SK-N-SH (cell line): Measurements from ENCODE around the gene IQCK. TPM values are rescaled to one million over a fixed set of nuclear protein-coding genes. Genes with fewer than 3 reads are reported as not detected.

Experiments
- CTCF ChIA-PET: fragments of 300-600, 350-600 bp; formaldehyde crosslinking; extraction: SDS; loops from one replicate; lab custom pipeline; 2021; lab: Yijun Ruan, JAX
- POLR2A ChIA-PET: fragments of 350-600 bp; sonication (Branson Sonifier 250); formaldehyde crosslinking; extraction: SDS; loops from one replicate; lab custom pipeline; 2020; ENCODE audit warnings: antibody characterized with exemption, inconsistent platforms; lab: Yijun Ruan, JAX
- DNase-seq: peaks from one replicate; pipeline ENCODE4 v3.0.0; 2012
- H2AFZ ChIP-seq: fragments of 200-600 bp; sonication (generic); 2 replicates; pipeline ENCODE4 v1.8.1; 2016; ENCODE audit warnings: antibody characterized with exemption, mild to moderate bottlenecking, low read depth
- H3F3A ChIP-seq: fragments of 200-600 bp; sonication (generic); replicated peaks from 2 replicates; pipeline ENCODE3; 2016; ENCODE audit warnings: antibody characterized with exemption, mild to moderate bottlenecking; ENCODE audit not compliant: insufficient read depth
- H3K27ac ChIP-seq, 2 experiments: fragments of 200-500 bp in 1 of 2; fragments of 200-600 bp in 1 of 2; sonication (Bioruptor generic) in 1 of 2; sonication (generic), shearing (Covaris generic) in 1 of 2; 2 replicates each; pipeline versions ENCODE4 v1.5.1 to v1.6.1; 2014 to 2016; ENCODE audit warnings: low read depth in 2 of 2, inconsistent platforms in 1 of 2, low read length in 1 of 2, mild to moderate bottlenecking in 1 of 2, mixed read lengths in 1 of 2
- H3K27me3 ChIP-seq: fragments of 200-600 bp; sonication (generic), shearing (Covaris generic); 2 replicates; pipeline ENCODE4 v1.6.1; 2016; ENCODE audit warnings: mixed run types; ENCODE audit not compliant: insufficient read depth
- H3K36me3 ChIP-seq, 2 experiments: fragments of 200-500 bp in 1 of 2; fragments of 200-600 bp in 1 of 2; sonication (Bioruptor generic) in 1 of 2; sonication (generic) in 1 of 2; replicated peaks in 1 of 2; 2 replicates each; pipeline versions ENCODE3 to v1.5.1; 2014 to 2016; ENCODE audit warnings: low read length in 1 of 2, mild to moderate bottlenecking in 1 of 2; ENCODE audit not compliant: insufficient read depth in 2 of 2, control insufficient read depth in 1 of 2
- H3K4me1 ChIP-seq, 2 experiments: fragments of 200-500 bp in 1 of 2; fragments of 200-600 bp in 1 of 2; sonication (Bioruptor generic) in 1 of 2; sonication (generic), shearing (Covaris generic) in 1 of 2; 2 replicates each; pipeline versions ENCODE4 v1.5.1 to v1.6.1; 2014 to 2016; ENCODE audit warnings: low read depth in 1 of 2, low read length in 1 of 2, mixed run types in 1 of 2; ENCODE audit not compliant: insufficient read depth in 2 of 2, control insufficient read depth in 1 of 2
- H3K4me2 ChIP-seq: fragments of 200-600 bp; sonication (generic), shearing (Covaris generic); 2 replicates; pipeline ENCODE4 v1.6.1; 2017; ENCODE audit warnings: mixed run types
- H3K4me3 ChIP-seq, 2 experiments: fragments of 200-500 bp in 1 of 2; fragments of 200-600 bp in 1 of 2; sonication (Bioruptor generic) in 1 of 2; sonication (generic), shearing (Covaris generic) in 1 of 2; 2 replicates each; pipeline versions ENCODE4 v1.5.1 to v1.8.1; 2014 to 2016; ENCODE audit warnings: low read depth in 2 of 2, inconsistent platforms in 1 of 2, low read length in 1 of 2, mild to moderate bottlenecking in 1 of 2, mixed read lengths in 1 of 2, moderate library complexity in 1 of 2
- H3K79me2 ChIP-seq: fragments of 200-600 bp; sonication (generic); 2 replicates; pipeline ENCODE4 v1.8.1; 2017; ENCODE audit warnings: mild to moderate bottlenecking; ENCODE audit not compliant: insufficient read depth
- H3K9ac ChIP-seq: fragments of 200-600 bp; sonication (generic); 2 replicates; pipeline ENCODE4 v1.6.1; 2017; ENCODE audit warnings: mixed run types
- H3K9me2 ChIP-seq: fragments of 200-600 bp; sonication (generic); 2 replicates; pipeline ENCODE4 v1.6.1; 2017; ENCODE audit warnings: mixed run types
- H3K9me3 ChIP-seq: fragments of 200-600 bp; sonication (generic); 2 replicates; pipeline ENCODE4 v1.6.1; 2017; ENCODE audit warnings: mixed run types, mild to moderate bottlenecking, moderate library complexity
- H4K20me1 ChIP-seq: fragments of 200-600 bp; sonication (generic); 2 replicates; pipeline ENCODE4 v1.6.1; 2017; ENCODE audit warnings: mild to moderate bottlenecking, mixed run types; ENCODE audit not compliant: insufficient read depth
- CHD2 ChIP-seq: fragments of 150-350 bp; IDR thresholded peaks from 2 replicates; pipeline ENCODE4 v1.6.1; 2018; ENCODE audit warnings: low read length; ENCODE audit not compliant: partially characterized antibody
- EP300 ChIP-seq, 2 experiments: IDR thresholded peaks; 2 replicates each; pipeline versions ENCODE4 v1.4.0 to v1.6.1; 2012; ENCODE audit warnings: borderline replicate concordance in 1 of 2, low read depth in 1 of 2, low read length in 1 of 2
- EZH2phosphoT487 ChIP-seq: fragments of 200-600 bp; sonication (generic); IDR thresholded peaks from 2 replicates; pipeline ENCODE4 v1.6.1; 2017; ENCODE audit warnings: low read depth, mixed run types, mild to moderate bottlenecking, antibody characterized with exemption, moderate library complexity, borderline replicate concordance
- FOSL2 ChIP-seq: IDR thresholded peaks from 2 replicates; pipeline ENCODE4 v1.4.0; 2012; ENCODE audit warnings: low read depth, mild to moderate bottlenecking, moderate library complexity, borderline replicate concordance
- FOXJ3 ChIP-seq: sonication (generic); formaldehyde crosslinking; IDR thresholded peaks from 2 replicates; pipeline ENCODE4 v1.5.1; 2020; ENCODE audit warnings: mild to moderate bottlenecking, missing genetic modification reagents
- MXI1 ChIP-seq: IDR thresholded peaks from 2 replicates; pipeline ENCODE4 v1.6.1; 2012; ENCODE audit warnings: mild to moderate bottlenecking, low read depth, low read length, improper control_type of control experiment
- NFIC ChIP-seq: IDR thresholded peaks from 2 replicates; pipeline ENCODE4 v1.4.0; 2012; ENCODE audit warnings: borderline replicate concordance
- POLR2AphosphoS5 ChIP-seq: IDR thresholded peaks from 2 replicates; pipeline ENCODE4 v1.6.1; 2012; ENCODE audit warnings: low read depth, low read length
- RAD21 ChIP-seq: IDR thresholded peaks from 2 replicates; pipeline ENCODE4 v1.6.1; 2012; ENCODE audit warnings: mild to moderate bottlenecking, low read length
- RCOR1 ChIP-seq: fragments of 150-350 bp; IDR thresholded peaks from 2 replicates; pipeline ENCODE4 v1.6.1; 2017; ENCODE audit warnings: antibody characterized with exemption, low read length
- RFX5 ChIP-seq: IDR thresholded peaks from 2 replicates; pipeline ENCODE4 v1.6.1; 2012; ENCODE audit warnings: mild to moderate bottlenecking, improper control_type of control experiment, low read length
- SIN3A ChIP-seq: IDR thresholded peaks from 2 replicates; pipeline ENCODE4 v1.6.1; 2012; ENCODE audit warnings: low read depth, mild to moderate bottlenecking, low read length, moderate library complexity, borderline replicate concordance
- SMC3 ChIP-seq: IDR thresholded peaks from 2 replicates; pipeline ENCODE4 v1.6.1; 2012; ENCODE audit warnings: low read depth, low read length, improper control_type of control experiment
- TAF1 ChIP-seq: IDR thresholded peaks from 2 replicates; pipeline ENCODE4 v1.6.1; 2012; ENCODE audit warnings: low read depth, mild to moderate bottlenecking, low read length, moderate library complexity, borderline replicate concordance
- YY1 ChIP-seq: IDR thresholded peaks from 2 replicates; pipeline ENCODE4 v1.4.0; 2012; ENCODE audit warnings: low read depth, mild to moderate bottlenecking
- WGBS: methylation state at CpG from one replicate; pipeline ENCODE4 v1.1.6; 2017; ENCODE audit warnings: low lambda C conversion rate; 5-methylcytosine and 5-hydroxymethylcytosine counted together
- polyA plus RNA-seq, 3 experiments: library from polyadenylated mRNA; depleted of rRNA; stranded (reverse); fragments of >200 nt; gene quantifications; 2 replicates each; pipeline ENCODE4 v1.2.3, GENCODE V29; 2012
- TF ChIP-seq, protein P1 (sequence below): fragments of 150-350 bp; IDR thresholded peaks from 2 replicates; pipeline ENCODE4 v1.6.1; 2017; ENCODE audit warnings: antibody characterized with exemption, low read length, low read depth, borderline replicate concordance
- TF ChIP-seq, protein P2 (sequence below): fragments of 200-600 bp; sonication (generic); IDR thresholded peaks from 2 replicates; pipeline ENCODE4 v1.6.1; 2017; ENCODE audit warnings: antibody characterized with exemption, mild to moderate bottlenecking, moderate library complexity

The IQCK gene
- polyA plus RNA-seq, 1 of the 3 experiments (the other 2 are of a cell fraction): 7.3 TPM

DNA sequence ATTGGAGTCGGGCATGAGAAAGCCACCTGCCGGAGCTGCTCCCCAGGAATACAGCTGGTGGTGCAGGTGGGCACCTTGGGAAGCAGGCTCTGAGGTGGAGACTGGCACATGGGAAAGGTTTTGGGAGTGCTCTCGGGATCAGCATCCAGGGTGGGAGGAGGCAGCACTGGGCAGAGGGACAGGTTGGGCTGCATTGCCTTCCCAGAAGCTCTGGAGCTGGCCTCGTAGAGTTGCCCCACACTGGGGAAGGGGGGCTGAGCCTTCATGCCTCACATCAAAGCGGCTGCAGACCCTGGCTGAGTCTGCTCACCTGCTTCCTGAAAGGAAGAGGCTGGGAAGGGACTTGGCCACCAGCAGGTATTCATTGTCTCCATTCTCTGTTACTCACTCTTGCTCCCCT is 180.1 kb downstream of the IQCK start:
- TF ChIP-seq SMC3: no peak
- TF ChIP-seq EP300 (IDR thresholded peaks at IDR 0.05; ENCODE audit: borderline replicate concordance in 1 of 2, low read depth in 1 of 2, low read length in 1 of 2): no peak
- TF ChIP-seq, protein P1, sequence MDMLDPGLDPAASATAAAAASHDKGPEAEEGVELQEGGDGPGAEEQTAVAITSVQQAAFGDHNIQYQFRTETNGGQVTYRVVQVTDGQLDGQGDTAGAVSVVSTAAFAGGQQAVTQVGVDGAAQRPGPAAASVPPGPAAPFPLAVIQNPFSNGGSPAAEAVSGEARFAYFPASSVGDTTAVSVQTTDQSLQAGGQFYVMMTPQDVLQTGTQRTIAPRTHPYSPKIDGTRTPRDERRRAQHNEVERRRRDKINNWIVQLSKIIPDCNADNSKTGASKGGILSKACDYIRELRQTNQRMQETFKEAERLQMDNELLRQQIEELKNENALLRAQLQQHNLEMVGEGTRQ: no peak
- no peak for TF ChIP-seq RCOR1
- TF ChIP-seq FOXJ3 (CRISPR knock-in tag): no peak
- TF ChIP-seq TAF1: no peak
- TF ChIP-seq RFX5: no peak
- no peak for TF ChIP-seq RAD21
- TF ChIP-seq EZH2phosphoT487: no peak
- TF ChIP-seq MXI1: no peak
- Histone ChIP-seq H3K4me3 (no peak overlapping the region), H4K20me1 (no peaks in the 10 kb centered on the region), H3K79me2 (no peaks in the 10 kb centered on the region), H3K27ac (no peak overlapping the region), H2AFZ (no peak overlapping the region), H3K27me3 (no peaks in the 10 kb centered on the region; the same call in 1 of the 2 replicates), H3K9ac (no peak overlapping the region), H3K36me3 (no peaks in the 10 kb centered on the region), H3K4me2 (no peak overlapping the region), H3F3A (no peaks in the 10 kb centered on the region), H3K9me2 (no peaks in the 10 kb centered on the region), H3K9me3 (no peaks in the 10 kb centered on the region), H3K4me1 (no peaks in the 10 kb centered on the region; a peak in 1 of 4 replicates)
- 64% methylated on average over 3 of the region's 5 CpGs for WGBS
- POLR2A ChIA-PET: interaction anchor here (1.7 kb wide), 1 partner anchor 402 kb away, joined by 8 read pairs; no protein-coding TSS in a partner anchor
- no peak for DNase-seq
- CTCF ChIA-PET: interaction anchor here (0.8 to 17.2 kb wide), 14 partner anchors 10 to 495 kb away, joined by 3 to 473 read pairs (median 5); no protein-coding TSS in a partner anchor

DNA sequence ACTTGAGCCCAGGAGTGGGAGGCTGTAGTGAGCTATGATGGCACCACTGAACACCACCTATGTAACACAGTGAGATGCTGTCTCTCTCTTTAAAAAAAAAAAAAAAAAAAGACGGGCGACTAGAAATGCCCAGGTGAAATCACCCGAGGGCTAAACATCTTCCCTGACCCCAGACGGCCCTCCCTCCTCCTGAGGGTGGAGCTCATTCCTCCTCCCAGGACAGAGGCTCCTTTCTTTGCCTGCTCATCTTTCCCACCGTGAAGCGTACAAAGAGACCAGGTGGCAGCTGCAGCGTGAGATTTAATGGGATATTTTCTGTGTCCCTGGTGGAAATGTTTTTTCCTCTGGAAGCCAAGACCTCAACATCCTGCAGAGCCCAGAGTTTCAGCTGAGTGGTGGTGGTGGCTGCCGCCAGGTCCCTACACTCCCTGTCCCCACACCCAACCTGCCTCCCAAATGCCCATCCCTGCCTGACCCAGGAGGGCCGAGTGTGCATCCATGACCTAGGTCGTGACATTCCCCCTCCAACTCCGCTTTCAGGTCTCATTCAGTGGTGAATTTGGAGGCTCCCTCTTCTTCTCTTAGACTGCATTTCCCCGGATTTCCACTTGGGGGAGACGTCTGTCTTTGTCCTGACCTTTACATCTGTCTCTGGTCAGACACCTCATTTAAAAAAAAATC is 181.0 kb downstream of the IQCK start:
- Histone ChIP-seq H3K9me3 (no peaks in the 10 kb centered on the region), H3K27me3 (no peaks in the 10 kb centered on the region; the same call in 1 of the 2 replicates), H3K4me3 (no peak overlapping the region; a peak in 1 of 4 replicates), H4K20me1 (no peaks in the 10 kb centered on the region), H3K4me2 (no peak overlapping the region), H3K79me2 (no peaks in the 10 kb centered on the region), H3K9ac (no peak overlapping the region), H3F3A (no peaks in the 10 kb centered on the region), H3K9me2 (no peaks in the 10 kb centered on the region), H3K27ac (no peak overlapping the region), H2AFZ (no peak overlapping the region), H3K4me1 (no peaks in the 10 kb centered on the region; a peak in 1 of 4 replicates), H3K36me3 (no peaks in the 10 kb centered on the region)
- ChIA-PET CTCF (interaction anchor here (0.6 to 17.2 kb wide), 25 partner anchors 9 to 494 kb away, joined by 3 to 473 read pairs (median 4); no protein-coding TSS in a partner anchor), POLR2A (interaction anchor here (0.6 to 1.7 kb wide), 2 partner anchors 101 to 401 kb away, joined by 3 to 8 read pairs; no protein-coding TSS in a partner anchor)
- WGBS: 4% methylated on average over 13 of the region's 13 CpGs
- DNase-seq: peak; percentile 64
- TF ChIP-seq POLR2AphosphoS5 (no peak), FOSL2 (no peak), CHD2 (no peak), RFX5 (no peak), EP300 (IDR thresholded peaks at IDR 0.05; ENCODE audit: borderline replicate concordance in 1 of 2, low read depth in 1 of 2, low read length in 1 of 2) (no peak), RAD21 (peak; percentile 80), MXI1 (no peak), SMC3 (peak; percentile 54), RCOR1 (no peak), SIN3A (no peak), YY1 (no peak), NFIC (no peak)
- TF ChIP-seq, protein P2, sequence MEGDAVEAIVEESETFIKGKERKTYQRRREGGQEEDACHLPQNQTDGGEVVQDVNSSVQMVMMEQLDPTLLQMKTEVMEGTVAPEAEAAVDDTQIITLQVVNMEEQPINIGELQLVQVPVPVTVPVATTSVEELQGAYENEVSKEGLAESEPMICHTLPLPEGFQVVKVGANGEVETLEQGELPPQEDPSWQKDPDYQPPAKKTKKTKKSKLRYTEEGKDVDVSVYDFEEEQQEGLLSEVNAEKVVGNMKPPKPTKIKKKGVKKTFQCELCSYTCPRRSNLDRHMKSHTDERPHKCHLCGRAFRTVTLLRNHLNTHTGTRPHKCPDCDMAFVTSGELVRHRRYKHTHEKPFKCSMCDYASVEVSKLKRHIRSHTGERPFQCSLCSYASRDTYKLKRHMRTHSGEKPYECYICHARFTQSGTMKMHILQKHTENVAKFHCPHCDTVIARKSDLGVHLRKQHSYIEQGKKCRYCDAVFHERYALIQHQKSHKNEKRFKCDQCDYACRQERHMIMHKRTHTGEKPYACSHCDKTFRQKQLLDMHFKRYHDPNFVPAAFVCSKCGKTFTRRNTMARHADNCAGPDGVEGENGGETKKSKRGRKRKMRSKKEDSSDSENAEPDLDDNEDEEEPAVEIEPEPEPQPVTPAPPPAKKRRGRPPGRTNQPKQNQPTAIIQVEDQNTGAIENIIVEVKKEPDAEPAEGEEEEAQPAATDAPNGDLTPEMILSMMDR: peak; percentile 76
- TF ChIP-seq, protein P1: no peak
